GM19351 (cell line): ENCODE data around the gene HCLS1.

Source experiments
- ATAC-seq: cut with Tn5 transposase; IDR thresholded peaks from one replicate; pipeline ENCODE4 v1.9.1; 2021; ENCODE audit warnings: mild to moderate bottlenecking, moderate library complexity; ENCODE audit not compliant: unreplicated experiment

Gene HCLS1

GRCh38 chr3:121658716-121659435, 1.8 kb downstream of the HCLS1 start:
- no peak for ATAC-seq

GRCh38 chr3:121654493-121655385, 6.0 kb downstream of the HCLS1 start:
- ATAC-seq = peak; percentile 79

GRCh38 chr3:121651684-121652083, 9.0 kb downstream of the HCLS1 start:
- ATAC-seq = no peak

- no peak for ATAC-seq
Measured at GRCh38 chr3:121649645-121650044, 11.1 kb downstream of the HCLS1 start.

GRCh38 chr3:121648219-121648958, 12.3 kb downstream of the HCLS1 start:
- ATAC-seq = no peak

- no peak for ATAC-seq
Measured at GRCh38 chr3:121645054-121645453, 15.6 kb downstream of the HCLS1 start.

GRCh38 chr3:121642601-121643314, 17.9 kb downstream of the HCLS1 start:
- no peak for ATAC-seq

GRCh38 chr3:121641127-121641526, 19.6 kb downstream of the HCLS1 start:
- ATAC-seq = no peak

GRCh38 chr3:121637922-121638321, 22.8 kb downstream of the HCLS1 start:
- no peak for ATAC-seq

GRCh38 chr3:121630355-121630754, 30.3 kb downstream of the HCLS1 start:
- ATAC-seq = no peak

- no peak for ATAC-seq
Measured at GRCh38 chr3:121629601-121630000, 31.1 kb downstream of the HCLS1 start.

GRCh38 chr3:121627622-121628021, 33.1 kb downstream of the HCLS1 start:
- no peak for ATAC-seq

- ATAC-seq = no peak
Measured at GRCh38 chr3:121627211-121627610, 33.5 kb downstream of the HCLS1 start.

GRCh38 chr3:121626495-121626894, 34.2 kb downstream of the HCLS1 start:
- ATAC-seq = no peak

- no peak for ATAC-seq
Measured at GRCh38 chr3:121624147-121624899, 36.4 kb downstream of the HCLS1 start.

- ATAC-seq = no peak
Measured at GRCh38 chr3:121621491-121621890, 39.2 kb downstream of the HCLS1 start.

GRCh38 chr3:121619691-121620090, 41.0 kb downstream of the HCLS1 start:
- no peak for ATAC-seq

GRCh38 chr3:121606106-121606505, 54.6 kb downstream of the HCLS1 start:
- no peak for ATAC-seq

GRCh38 chr3:121604759-121605158, 55.9 kb downstream of the HCLS1 start:
- no peak for ATAC-seq

- ATAC-seq = no peak
Measured at GRCh38 chr3:121601212-121601812, 59.4 kb downstream of the HCLS1 start.
